ENCODE data around the gene NELFB.
A peak's percentile ranks its signal among the peaks of the same experiment; 100 is the strongest.

NELFB gene

DNA sequence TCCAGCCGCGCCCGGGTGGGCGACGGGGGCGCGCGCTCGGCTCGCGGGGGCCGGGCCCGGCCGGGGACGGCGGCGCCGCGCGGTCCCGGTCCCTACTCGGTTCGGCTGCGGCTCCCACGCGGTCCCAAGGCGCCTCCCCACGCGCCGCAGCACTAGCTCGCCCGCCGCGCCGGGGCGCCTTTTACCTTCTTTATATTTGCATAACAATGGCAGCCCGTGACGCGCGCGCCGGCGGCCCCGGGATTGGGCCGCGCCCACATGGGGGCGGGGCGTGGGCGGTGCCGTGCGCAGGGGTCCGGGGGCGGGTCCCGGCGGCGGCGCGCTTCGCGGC, 47.0 kb downstream of the NELFB start, which contains the start of gene NRARP:
TSS of gene NRARP (minus strand) at position 154 of the 331 bp plus-strand sequence. CDS start 343 bp downstream, outside the sequence.
- peaks cover 11 to 24% of the 10 kb centered on the region in 2 experiments for H3K4me1 ChIP-seq (ENCODE audit: control insufficient read depth in 1 of 2, insufficient read depth in 1 of 2, low read depth in 1 of 2, low read length in 1 of 2)
- H3K9me3 ChIP-seq, result no peaks in the 10 kb centered on the region
- peaks cover 98% of the 10 kb centered on the region for H3K27me3 ChIP-seq
- TF ChIP-seq, protein P1, sequence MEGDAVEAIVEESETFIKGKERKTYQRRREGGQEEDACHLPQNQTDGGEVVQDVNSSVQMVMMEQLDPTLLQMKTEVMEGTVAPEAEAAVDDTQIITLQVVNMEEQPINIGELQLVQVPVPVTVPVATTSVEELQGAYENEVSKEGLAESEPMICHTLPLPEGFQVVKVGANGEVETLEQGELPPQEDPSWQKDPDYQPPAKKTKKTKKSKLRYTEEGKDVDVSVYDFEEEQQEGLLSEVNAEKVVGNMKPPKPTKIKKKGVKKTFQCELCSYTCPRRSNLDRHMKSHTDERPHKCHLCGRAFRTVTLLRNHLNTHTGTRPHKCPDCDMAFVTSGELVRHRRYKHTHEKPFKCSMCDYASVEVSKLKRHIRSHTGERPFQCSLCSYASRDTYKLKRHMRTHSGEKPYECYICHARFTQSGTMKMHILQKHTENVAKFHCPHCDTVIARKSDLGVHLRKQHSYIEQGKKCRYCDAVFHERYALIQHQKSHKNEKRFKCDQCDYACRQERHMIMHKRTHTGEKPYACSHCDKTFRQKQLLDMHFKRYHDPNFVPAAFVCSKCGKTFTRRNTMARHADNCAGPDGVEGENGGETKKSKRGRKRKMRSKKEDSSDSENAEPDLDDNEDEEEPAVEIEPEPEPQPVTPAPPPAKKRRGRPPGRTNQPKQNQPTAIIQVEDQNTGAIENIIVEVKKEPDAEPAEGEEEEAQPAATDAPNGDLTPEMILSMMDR (IDR thresholded peaks at IDR 0.05), result no peak
- no peaks in the 10 kb centered on the region for H3K36me3 ChIP-seq
- H3K4me3 ChIP-seq (ENCODE audit: low read depth in 1 of 2, low read length in 1 of 2), result peak within 1 kb of the TSS; percentile 43 to 55
- no peak within 1 kb of the TSS for H3K27ac ChIP-seq

DNA sequence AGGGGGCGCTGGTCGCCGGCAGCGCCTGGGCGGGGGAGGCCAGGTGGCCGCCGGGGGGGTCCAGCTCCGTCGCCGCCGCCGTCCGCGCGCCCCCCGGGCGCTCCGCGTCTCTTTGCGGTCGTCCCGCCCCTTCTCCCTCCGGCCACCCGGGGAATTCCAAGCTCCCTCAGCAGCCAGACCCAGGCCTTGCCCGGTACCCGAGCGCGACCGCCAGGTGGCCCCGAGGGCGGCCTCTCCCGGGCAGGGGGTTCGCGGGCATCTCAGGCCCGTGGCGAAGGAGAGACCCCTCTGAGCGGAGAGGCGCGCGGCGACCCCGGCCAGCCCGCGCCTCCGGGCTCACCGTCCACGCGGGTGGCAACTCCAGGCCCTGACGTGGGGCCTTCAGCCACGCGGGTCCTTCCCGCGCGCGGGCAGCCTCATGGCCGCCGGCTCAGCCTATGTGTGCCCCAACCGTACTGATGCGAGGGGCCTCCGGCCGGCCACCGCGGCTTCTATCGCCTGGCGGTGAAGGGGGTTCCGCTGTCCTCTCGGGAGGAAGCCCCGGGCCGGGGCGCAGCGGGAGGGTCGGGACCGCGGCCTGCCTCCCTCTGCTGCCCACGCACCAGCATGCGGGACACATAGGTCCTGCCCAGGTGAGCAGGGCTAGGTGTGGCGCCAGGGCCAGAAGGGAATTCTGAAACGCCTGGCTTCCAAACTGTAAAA, 47.5 kb downstream of the NELFB start:
- Histone ChIP-seq H3K9me3 (no peaks in the 10 kb centered on the region), H3K4me3 (ENCODE audit: low read depth in 1 of 2, low read length in 1 of 2) (peak overlapping the region; percentile 23 to 36), H3K27ac (no peak overlapping the region), H3K27me3 (peaks cover 98% of the 10 kb centered on the region), H3K36me3 (no peaks in the 10 kb centered on the region), H3K4me1 (ENCODE audit: control insufficient read depth in 1 of 2, insufficient read depth in 1 of 2, low read depth in 1 of 2, low read length in 1 of 2) (peaks cover 11 to 24% of the 10 kb centered on the region in 2 experiments)
- TF ChIP-seq, protein P1 (IDR thresholded peaks at IDR 0.05), result peak; percentile 11

DNA sequence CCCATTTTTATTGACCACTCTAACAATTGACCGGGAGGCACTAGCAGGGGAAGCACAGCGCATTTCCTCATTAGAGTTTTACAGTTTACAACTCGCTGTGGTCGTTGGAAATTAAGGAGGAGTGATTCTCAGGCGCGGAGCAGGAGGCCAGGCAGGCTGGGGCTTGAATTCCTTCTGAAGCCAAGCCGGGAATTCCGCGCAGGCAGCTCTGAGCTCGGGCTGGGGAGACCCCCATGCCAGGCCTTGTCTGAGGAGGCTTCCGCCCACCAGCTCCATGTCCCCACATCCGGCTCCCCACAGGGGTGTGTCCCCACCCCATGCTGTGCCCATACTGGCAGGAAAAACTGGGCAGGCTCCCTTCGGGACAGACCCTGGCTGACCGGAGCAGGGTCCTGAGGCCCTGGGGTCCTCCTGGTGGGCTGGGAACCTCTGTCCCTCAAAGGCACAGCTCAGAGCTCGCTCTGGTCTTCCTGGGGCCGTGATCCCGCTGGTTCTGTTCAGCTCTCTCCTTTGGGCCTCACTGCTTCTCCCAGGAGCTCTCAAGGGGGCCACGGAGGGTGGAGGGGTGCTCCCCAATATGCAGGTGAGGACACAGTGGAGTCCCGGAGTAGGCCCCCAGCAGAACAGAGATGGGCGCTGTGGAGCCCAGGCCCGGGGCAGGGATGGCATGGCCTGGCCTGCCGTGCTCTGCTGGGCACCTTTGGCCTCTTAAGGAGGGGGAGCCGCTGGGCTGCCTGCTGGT, 48.2 kb downstream of the NELFB start:
- Histone ChIP-seq H3K36me3 (no peaks in the 10 kb centered on the region), H3K27me3 (peaks cover 98% of the 10 kb centered on the region), H3K4me3 (ENCODE audit: low read depth in 1 of 2, low read length in 1 of 2) (no peak overlapping the region), H3K4me1 (ENCODE audit: control insufficient read depth in 1 of 2, insufficient read depth in 1 of 2, low read depth in 1 of 2, low read length in 1 of 2) (peaks cover 11 to 24% of the 10 kb centered on the region in 2 experiments), H3K9me3 (no peaks in the 10 kb centered on the region), H3K27ac (no peak overlapping the region)
- TF ChIP-seq, protein P1 (IDR thresholded peaks at IDR 0.05), result no peak

DNA sequence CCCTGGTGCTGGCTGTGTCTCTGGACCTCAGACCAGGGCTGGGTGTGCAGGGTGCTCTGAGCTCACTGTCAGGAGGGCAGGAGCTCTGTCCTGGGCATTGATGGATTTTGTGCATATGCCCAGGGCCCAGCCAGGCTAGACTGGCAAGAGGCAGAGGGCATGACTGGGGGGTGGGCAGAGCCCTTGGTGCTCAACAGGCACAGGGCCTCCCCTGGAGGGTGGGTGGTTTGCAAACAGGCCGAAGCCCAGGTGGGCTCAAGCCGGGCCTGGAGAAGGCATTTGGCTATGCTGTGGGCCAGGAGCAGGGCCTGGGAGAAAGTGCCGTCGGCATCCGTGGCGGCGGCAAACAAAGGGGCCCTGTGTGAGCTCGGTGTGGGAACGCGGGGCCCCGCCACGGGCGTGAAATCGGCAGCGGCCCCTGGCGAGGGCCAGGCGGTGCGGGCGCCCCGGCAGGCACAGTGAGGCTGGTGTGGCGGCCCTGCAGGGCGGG, 48.8 kb downstream of the NELFB start:
- Histone ChIP-seq H3K4me1 (ENCODE audit: control insufficient read depth in 1 of 2, insufficient read depth in 1 of 2, low read depth in 1 of 2, low read length in 1 of 2) (peaks cover 11 to 24% of the 10 kb centered on the region in 2 experiments), H3K9me3 (no peaks in the 10 kb centered on the region), H3K36me3 (no peaks in the 10 kb centered on the region), H3K27ac (no peak overlapping the region), H3K27me3 (peaks cover 98% of the 10 kb centered on the region), H3K4me3 (ENCODE audit: low read depth in 1 of 2, low read length in 1 of 2) (no peak overlapping the region)
- TF ChIP-seq, protein P1 (IDR thresholded peaks at IDR 0.05), result no peak

DNA sequence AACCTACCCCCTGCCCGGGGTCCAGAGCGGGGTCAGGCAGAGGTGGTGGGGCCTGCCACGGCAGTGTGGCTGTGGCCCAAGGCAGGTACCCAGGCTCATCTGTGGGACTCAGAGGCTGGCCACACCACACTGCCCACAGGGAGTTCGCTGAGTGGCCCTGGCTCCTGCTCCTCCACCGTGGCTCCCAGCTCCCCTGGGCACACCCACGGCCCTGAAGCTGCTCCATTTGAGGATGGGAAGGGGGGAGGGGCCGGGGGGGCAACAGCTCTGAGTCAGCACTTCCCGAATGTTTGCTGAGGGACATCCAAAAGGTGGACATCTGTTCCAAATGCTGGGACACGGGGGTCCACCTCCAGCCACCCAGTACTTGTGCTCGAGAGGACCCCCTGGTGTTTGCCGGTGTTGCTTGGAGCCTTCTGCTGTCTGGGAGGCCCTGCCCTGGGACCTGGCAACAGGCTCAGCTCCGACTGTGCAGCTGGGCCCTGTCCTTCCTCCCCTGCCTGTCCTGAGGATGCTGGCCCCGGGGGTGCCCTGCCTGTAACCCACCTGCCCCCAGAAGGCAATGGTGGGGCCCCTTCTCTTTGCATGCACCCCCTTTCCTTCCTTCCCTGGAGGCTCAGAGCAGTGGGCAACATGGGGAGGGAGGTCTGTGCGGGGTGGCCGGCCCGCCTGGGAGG, 49.4 kb downstream of the NELFB start:
- peaks cover 97% of the 10 kb centered on the region for H3K27me3 ChIP-seq
- peaks cover 11 to 24% of the 10 kb centered on the region in 2 experiments for H3K4me1 ChIP-seq (ENCODE audit: control insufficient read depth in 1 of 2, insufficient read depth in 1 of 2, low read depth in 1 of 2, low read length in 1 of 2)
- TF ChIP-seq, protein P1 (IDR thresholded peaks at IDR 0.05), result no peak
- no peaks in the 10 kb centered on the region for H3K9me3 ChIP-seq
- no peak overlapping the region for H3K4me3 ChIP-seq (ENCODE audit: low read depth in 1 of 2, low read length in 1 of 2)
- H3K36me3 ChIP-seq, result no peaks in the 10 kb centered on the region
- no peak overlapping the region for H3K27ac ChIP-seq
